Measurements from ENCODE around the gene NXF1. TPM values are rescaled to one million over a fixed set of nuclear protein-coding genes. Genes with fewer than 3 reads are reported as not detected.
"Not testable (repeated sequence)": the region's sequence is repeated elsewhere in the genome, so short reads cannot be mapped to it uniquely, and the experiment has no call there.

The NXF1 gene
- total RNA-seq, 1 donor, result 27.8 TPM

DNA sequence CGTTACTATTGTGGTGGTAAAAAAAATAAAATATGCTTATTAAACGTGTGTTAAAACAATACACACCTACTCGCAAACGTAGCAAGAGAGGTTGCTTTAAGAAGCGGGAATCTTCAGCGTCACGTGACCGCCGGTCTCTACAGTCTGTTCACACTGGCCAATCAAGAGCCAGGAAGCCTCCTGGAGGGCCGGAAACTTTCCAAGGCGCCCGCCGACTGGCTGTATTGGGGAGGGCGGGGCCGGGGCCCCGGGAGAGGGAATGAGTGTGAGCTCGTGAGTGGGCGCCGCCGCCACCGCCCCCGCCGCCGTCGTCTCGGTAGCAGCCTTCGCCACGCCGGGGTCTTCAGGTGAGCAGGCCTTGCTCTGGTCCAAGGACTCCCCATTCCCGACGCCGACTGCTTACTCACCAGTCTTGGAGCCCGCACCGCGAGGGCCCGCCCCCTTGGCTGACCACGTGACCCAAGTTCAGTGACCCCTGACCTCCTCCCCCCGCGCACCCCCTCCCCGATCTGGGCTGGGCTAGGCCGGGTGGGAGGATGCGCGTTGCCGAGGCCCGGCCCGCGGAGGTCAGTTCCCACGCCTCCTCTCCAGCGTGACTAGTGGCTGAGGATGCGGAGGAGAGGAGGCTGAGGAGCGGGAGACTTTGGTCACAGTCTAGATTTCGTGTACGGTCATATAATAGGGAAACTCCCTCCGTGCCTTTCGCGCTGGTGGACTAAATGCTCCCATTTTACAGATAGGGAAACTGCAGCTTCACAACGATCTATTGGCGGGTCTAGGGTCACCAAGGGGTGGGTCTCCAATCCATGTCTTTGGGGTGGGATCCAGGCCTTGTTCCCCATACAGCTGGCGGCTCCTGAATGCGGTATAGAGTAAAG, 33.9 kb downstream of the NXF1 start, which contains the start of gene TAF6L:
Gene TAF6L, plus strand, starts transcription at position 253 of the 878 bp plus-strand sequence. CDS start 4,388 bp downstream, outside the sequence.
- peak within 1 kb of the TSS; percentile 84 for H3K4me3 ChIP-seq (ENCODE audit: low read depth, low read length)
- peak; percentile 96 for DNase-seq (ENCODE audit: low read depth)
- TF ChIP-seq, protein P1, sequence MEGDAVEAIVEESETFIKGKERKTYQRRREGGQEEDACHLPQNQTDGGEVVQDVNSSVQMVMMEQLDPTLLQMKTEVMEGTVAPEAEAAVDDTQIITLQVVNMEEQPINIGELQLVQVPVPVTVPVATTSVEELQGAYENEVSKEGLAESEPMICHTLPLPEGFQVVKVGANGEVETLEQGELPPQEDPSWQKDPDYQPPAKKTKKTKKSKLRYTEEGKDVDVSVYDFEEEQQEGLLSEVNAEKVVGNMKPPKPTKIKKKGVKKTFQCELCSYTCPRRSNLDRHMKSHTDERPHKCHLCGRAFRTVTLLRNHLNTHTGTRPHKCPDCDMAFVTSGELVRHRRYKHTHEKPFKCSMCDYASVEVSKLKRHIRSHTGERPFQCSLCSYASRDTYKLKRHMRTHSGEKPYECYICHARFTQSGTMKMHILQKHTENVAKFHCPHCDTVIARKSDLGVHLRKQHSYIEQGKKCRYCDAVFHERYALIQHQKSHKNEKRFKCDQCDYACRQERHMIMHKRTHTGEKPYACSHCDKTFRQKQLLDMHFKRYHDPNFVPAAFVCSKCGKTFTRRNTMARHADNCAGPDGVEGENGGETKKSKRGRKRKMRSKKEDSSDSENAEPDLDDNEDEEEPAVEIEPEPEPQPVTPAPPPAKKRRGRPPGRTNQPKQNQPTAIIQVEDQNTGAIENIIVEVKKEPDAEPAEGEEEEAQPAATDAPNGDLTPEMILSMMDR (IDR thresholded peaks at IDR 0.05; ENCODE audit: insufficient read depth, low read length), result no peak

DNA sequence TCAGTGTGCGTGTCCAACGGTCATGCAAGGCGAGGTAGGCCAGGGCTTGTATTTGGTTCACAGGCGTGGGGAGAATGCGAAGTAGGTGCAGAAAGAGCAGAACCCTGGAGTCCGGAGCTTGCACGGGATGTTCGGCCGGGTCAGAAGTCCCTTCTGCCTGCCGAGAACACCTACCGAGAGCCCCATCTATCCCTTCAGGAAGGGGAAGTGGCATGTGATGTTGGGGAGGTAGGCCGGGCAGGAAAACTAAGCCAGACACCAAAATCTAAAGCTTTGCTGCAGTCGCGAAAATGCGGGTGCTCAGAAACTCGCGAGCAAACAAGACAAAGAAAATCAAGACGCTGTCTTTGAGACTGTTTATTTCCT, 34.5 kb downstream of the NXF1 start:
- DNase-seq (ENCODE audit: low read depth), result no peak

DNA sequence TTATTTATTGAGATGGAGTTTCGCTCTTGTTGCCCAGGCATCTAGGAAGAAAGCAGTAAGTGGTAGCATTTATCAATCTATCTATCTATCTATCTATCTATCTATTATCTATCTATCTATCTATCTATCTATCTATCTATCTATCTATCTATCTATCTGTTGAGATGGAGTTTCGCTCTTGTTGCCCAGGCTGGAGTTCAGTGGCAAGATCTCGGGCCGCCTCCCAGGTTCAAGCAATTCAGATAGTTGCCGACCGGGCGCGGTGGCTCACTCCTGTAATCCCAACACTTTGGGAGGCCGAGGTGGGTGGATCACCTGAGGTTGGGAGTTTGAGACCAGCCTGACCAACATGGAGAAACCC, 44.4 kb downstream of the NXF1 start:
- H3K4me3 ChIP-seq (ENCODE audit: low read depth, low read length), result peak overlapping the region; percentile 31

More for the DNA sequence above, 34.5 kb downstream of the NXF1 start:
- TF ChIP-seq, protein P1 (IDR thresholded peaks at IDR 0.05; ENCODE audit: insufficient read depth, low read length), result no peak
- peak overlapping the region; percentile 84 for H3K4me3 ChIP-seq (ENCODE audit: low read depth, low read length)

DNA sequence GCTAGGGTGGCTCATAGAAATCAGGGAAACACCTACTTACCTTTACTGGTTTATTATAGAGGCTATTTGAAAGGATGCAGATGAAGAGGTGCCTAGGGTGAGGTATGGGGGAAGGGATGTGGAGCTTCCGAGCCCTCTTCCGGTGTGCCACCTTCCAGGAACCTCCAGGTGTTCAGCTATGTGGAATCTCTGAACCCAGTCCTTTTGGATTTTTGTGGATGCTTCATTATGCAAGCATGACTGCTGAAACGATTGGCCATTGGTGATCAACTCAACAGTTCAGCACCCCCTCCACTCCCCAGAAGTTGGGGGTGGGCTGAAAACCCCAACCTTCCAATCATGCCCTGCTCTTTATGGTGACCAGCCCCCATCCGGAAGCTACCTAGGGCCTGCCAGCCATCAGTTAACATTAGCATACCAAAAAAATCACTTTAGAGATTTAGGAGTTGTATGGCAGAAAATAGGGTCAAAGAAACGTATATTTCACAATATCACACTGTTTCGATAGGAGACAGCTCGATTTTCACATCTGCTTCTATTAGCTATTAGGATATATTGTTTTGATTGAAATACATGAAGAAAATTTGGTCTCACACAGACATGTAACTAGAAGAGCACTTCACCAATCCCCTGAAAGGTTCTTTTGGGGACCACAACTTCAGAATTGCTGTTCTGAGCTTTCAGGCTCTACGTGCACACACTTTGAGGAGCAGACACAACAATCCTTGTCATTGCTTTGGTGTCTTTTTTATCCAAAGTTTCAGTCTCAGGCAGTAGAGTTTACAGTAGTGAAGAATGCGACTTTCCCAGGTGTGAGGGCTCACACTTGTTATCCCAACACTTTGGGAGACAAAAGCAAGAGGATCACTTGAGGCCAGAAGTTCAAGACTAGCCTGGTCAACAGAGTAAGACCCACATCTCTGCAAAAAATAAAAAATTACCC, 47.1 kb downstream of the NXF1 start:
- TF ChIP-seq, protein P1 (IDR thresholded peaks at IDR 0.05; ENCODE audit: insufficient read depth, low read length), result no peak
- DNase-seq (ENCODE audit: low read depth), result no peak
- H3K4me3 ChIP-seq (ENCODE audit: low read depth, low read length), result no peak overlapping the region

More for the DNA sequence above, 44.4 kb downstream of the NXF1 start:
- DNase-seq (ENCODE audit: low read depth), result not testable (repeated sequence)

DNA sequence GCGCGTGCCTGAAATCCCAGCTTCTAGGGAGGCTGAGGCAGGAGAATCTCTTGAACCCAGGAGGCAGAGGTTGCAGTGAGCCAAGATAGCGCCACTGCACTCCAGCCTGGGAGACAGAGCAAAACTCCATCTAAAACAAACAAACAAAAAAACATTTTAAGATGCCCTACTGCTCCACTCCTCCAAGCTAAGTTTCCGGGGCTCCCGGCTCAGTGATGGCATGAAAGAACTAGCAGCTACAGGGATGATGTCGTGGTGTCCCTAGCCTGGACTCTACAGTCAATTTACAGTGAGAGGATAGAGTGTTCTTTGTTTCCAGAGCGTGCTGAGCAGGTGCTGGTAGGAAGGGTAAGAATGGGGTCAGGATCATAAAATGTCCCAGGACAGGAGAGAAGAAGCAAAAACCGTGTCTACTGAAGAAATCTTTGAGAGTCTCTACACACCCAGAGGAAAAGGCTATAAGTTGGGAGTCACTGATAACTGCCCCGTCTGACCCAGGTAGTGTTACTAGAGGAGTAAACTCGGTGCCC, 50.1 kb downstream of the NXF1 start:
- TF ChIP-seq, protein P1 (IDR thresholded peaks at IDR 0.05; ENCODE audit: insufficient read depth, low read length), result no peak
- no peak overlapping the region for H3K4me3 ChIP-seq (ENCODE audit: low read depth, low read length)
- DNase-seq (ENCODE audit: low read depth), result no peak

DNA sequence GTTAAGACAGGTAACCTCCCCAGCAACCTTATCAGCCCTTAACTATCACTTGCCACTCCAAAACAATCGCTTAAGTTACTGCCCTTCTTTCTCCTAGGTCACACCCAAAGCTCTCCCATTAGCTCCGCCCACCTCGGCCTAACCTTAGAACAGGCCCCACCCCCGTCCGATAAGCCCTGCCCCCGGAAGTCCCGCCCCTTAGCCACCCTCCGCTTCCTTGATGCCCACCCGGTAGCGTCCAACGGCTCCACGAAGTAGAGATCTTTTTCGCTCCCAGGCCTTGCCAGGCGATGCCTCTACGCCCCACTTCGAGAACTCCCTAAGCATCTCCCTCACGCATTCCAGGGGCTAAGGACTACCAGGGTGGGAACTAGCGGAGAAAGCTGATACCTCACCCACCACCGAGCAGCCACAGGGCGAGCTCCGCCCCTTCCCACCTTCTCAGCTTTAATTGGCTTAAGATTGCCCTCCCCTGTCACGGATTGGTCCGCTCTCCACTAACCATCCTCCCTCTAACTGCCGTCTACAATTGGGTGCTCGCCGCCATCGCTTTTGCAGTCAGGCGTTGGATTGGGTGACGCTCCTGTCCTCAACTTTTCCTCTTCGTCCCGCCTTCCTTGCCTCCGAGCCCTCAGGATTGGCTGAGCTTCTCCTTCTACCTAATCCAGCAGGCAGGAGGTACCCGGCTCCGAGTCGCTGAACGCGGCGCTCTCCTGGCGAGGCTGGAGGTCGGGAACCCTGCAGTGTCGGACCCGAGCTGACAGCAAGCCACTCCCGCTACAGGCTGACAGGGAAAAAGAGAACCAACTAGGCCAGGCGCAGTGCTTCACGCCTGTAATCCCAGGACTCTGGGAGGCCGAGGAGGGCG, 51.3 kb downstream of the NXF1 start, which contains the start of gene ZBTB3:
Gene ZBTB3, minus strand, starts transcription at position 425 of the 868 bp plus-strand sequence. CDS start 496 bp downstream, outside the sequence.
- H3K4me3 ChIP-seq (ENCODE audit: low read depth, low read length), result peak within 1 kb of the TSS; percentile 98
- TF ChIP-seq, protein P1 (IDR thresholded peaks at IDR 0.05; ENCODE audit: insufficient read depth, low read length), result no peak
- DNase-seq (ENCODE audit: low read depth), result peak; percentile 99
